Coronary artery (tissue), 2 donors: Measurements from ENCODE around the gene LINS1.

Experiments
- DNase-seq: peaks from one replicate; pipeline ENCODE4 v3.0.0-alpha.2; 2017; ENCODE audit warnings: low spot score
- H3K27ac ChIP-seq, 2 donors: fragments of 200-600 bp; sonication (generic); one replicate each; pipeline ENCODE4 v1.5.1; 2016 to 2019
- H3K4me3 ChIP-seq: fragments of 200-600 bp; sonication (generic); 2 replicates; pipeline ENCODE4 v1.5.1; 2016; ENCODE audit warnings: mild to moderate bottlenecking, moderate library complexity
- CTCF ChIP-seq: fragments of 200-600 bp; sonication (generic); IDR thresholded peaks from one replicate; pipeline ENCODE4 v1.5.1; 2019; ENCODE audit warnings: antibody characterized with exemption

LINS1 gene

DNA sequence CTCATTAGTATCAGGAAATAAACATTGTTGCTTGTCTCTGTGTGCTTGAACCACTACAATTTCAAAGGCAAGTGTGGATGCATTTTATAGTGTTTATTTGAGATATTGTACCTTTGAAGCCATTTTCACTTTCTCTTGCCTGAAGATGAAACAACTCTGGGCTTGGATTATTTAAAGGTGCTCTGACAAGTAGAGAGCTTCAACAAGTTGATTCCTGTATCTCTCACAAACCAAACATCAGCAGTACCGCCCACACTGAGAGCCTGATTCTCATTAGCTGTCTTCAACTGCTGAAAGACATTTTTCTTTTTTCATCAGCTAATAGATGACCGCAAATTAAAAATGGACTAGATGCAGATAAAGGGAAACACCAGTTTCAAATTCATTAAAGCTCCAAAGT lies 72.4 kb downstream of the LINS1 start:
- no peak for DNase-seq
- no peak for TF ChIP-seq CTCF
- Histone ChIP-seq H3K4me3 (no peak overlapping the region), H3K27ac (no peak overlapping the region)

DNA sequence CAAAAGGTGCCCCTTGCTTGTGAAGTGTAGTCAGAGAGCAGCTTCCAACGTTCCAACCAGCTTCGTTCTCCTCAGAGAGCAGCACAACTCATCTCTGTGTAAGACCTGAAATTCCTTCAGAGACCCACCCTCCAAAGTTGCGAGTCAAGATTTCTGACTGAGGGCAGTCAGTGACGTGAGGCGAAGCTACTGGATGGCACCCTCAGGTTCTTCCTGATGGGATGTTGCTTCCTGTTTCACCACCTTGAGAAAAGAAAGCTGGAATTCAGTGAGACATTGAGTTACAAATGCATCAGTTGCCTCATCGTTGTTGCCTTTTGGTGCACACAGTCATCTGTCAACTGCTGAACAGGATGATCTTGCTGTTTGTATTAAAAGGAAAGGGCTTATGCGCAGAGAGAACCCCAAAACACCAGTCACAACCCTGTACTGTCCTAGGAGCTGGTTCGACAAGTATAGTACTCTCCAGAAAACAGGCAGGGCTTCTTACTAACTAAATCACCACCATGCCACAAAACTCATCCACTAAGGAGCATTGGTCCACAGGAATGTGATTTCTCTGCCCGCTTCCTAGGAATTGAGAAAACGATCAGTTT lies 73.1 kb downstream of the LINS1 start, which contains the start of gene CERS3:
CERS3 (minus strand) TSS at position 118 of the 596 bp plus-strand sequence. CDS start 27,101 bp downstream, outside the sequence.
- TF ChIP-seq CTCF, result no peak
- Histone ChIP-seq H3K27ac (no peak within 1 kb of the TSS), H3K4me3 (no peak within 1 kb of the TSS)
- no peak for DNase-seq

GRCh38 chr15:100526027-100526481 lies 75.9 kb downstream of the LINS1 start:
- Histone ChIP-seq H3K4me3 (no peak overlapping the region), H3K27ac (no peak overlapping the region)
- DNase-seq, result no peak
- no peak for TF ChIP-seq CTCF

- DNase-seq, result no peak
- Histone ChIP-seq H3K27ac (no peak overlapping the region), H3K4me3 (no peak overlapping the region)
- no peak for TF ChIP-seq CTCF
Measured at GRCh38 chr15:100525436-100525835, 76.5 kb downstream of the LINS1 start.

DNA sequence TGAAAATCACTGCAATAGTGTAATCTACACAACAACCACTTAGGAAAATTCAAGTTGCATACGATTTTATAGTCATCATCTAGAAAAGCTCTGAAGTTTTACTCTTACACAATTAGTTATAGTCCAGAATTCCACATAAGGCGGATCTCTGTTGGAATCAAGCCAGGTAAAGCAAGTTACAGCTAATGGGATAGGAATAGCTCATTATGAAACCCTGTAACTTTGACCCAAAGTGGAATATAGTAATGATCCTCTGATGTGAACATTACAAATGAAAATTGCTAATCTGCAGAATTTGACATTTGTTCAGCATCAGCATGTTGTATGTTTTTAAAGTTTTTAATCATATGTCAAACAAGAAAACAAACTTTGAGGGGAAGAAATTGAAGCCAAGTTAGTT lies 77.7 kb downstream of the LINS1 start:
- DNase-seq, result no peak
- no peak overlapping the region for H3K27ac ChIP-seq
- no peak for TF ChIP-seq CTCF
- no peak overlapping the region for H3K4me3 ChIP-seq

DNA sequence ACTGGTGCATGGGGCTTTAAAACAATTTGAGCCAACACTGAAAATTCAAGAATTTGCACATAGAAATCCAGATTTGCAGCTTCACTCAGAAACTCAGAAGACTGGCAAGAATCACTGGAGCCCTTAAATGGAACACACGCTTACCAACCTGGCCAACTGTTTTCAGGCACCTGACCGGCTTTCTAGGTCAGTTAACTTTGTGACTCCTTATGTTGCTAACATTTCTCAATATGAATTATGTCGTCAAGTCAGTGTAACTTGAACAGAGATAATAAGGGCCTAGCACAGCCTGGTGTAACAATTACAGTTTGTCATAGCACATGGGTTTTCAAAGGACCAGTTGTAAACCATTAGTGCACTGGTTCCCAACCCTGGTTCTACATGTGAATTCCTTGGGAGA lies 80.1 kb downstream of the LINS1 start:
- DNase-seq, result no peak
- no peak overlapping the region for H3K4me3 ChIP-seq
- no peak for TF ChIP-seq CTCF

DNA sequence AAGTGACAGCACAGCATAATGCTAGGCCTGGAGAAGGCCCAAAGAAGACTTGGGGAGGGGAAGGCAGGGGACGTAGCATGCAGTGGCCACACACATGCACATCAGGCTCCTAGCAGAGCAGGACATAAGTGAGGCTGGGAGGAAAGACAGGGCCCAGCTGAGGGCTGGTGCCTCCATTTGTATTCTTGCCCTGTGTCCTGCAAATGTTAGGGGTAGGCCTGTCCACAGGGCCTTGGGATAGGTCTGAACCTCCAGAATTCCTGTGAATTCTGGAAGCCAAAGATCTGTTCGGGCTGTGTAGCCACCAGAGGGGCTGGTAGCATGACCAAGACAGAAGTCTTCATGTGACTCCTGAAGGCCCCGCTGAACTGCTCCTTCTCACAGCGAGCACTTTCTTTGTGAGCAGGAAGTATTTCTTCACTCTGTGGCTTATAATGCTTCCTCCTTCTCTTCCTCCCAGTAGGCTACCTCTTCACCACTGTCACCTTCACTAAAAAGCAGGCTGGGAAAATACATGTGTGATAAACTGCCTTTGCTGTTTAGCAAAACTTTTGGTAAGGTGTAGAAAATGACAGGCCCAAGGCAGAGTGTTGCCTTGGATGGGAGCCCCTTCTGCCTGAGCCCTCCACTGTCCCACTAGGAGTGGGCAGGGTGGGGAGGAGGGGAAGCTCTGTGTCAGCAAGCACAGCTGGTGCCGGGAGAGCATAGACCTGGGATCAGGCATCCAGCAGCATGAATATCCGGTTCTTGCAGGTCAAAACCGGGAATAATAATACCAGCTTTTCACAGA lies 81.7 kb downstream of the LINS1 start:
- no peak for DNase-seq
- Histone ChIP-seq H3K4me3 (no peak overlapping the region), H3K27ac (no peak overlapping the region)
- TF ChIP-seq CTCF, result no peak

More for the DNA sequence above, 80.1 kb downstream of the LINS1 start:
- H3K27ac ChIP-seq, result no peak overlapping the region
